HUES48 (cell line): Measurements from ENCODE around the gene SELENOO.

Experiments used
- H3K27ac ChIP-seq: one replicate; pipeline ENCODE4 v1.7.0; 2013; ENCODE audit warnings: low read depth, low read length, inconsistent platforms
- H3K27me3 ChIP-seq: 2 replicates; pipeline ENCODE4 v1.6.1; 2013; ENCODE audit warnings: mild to moderate bottlenecking, low read length; ENCODE audit not compliant: control insufficient read depth, insufficient read depth
- H3K36me3 ChIP-seq: 2 replicates; pipeline ENCODE4 v1.6.1; 2013; ENCODE audit warnings: low read length; ENCODE audit not compliant: control insufficient read depth, insufficient read depth
- H3K4me1 ChIP-seq: 2 replicates; pipeline ENCODE4 v1.6.1; 2013; ENCODE audit warnings: mild to moderate bottlenecking, low read length; ENCODE audit not compliant: control insufficient read depth, insufficient read depth
- H3K4me3 ChIP-seq: 2 replicates; pipeline ENCODE4 v1.5.1; 2013; ENCODE audit warnings: mild to moderate bottlenecking, low read depth, low read length
- H3K9ac ChIP-seq: 2 replicates; pipeline ENCODE4 v1.6.1; 2013; ENCODE audit warnings: mild to moderate bottlenecking, low read depth, low read length, moderate library complexity
- H3K9me3 ChIP-seq: 2 replicates; pipeline ENCODE4 v1.6.1; 2013; ENCODE audit warnings: low read length; ENCODE audit not compliant: control insufficient read depth, insufficient read depth

SELENOO gene

DNA sequence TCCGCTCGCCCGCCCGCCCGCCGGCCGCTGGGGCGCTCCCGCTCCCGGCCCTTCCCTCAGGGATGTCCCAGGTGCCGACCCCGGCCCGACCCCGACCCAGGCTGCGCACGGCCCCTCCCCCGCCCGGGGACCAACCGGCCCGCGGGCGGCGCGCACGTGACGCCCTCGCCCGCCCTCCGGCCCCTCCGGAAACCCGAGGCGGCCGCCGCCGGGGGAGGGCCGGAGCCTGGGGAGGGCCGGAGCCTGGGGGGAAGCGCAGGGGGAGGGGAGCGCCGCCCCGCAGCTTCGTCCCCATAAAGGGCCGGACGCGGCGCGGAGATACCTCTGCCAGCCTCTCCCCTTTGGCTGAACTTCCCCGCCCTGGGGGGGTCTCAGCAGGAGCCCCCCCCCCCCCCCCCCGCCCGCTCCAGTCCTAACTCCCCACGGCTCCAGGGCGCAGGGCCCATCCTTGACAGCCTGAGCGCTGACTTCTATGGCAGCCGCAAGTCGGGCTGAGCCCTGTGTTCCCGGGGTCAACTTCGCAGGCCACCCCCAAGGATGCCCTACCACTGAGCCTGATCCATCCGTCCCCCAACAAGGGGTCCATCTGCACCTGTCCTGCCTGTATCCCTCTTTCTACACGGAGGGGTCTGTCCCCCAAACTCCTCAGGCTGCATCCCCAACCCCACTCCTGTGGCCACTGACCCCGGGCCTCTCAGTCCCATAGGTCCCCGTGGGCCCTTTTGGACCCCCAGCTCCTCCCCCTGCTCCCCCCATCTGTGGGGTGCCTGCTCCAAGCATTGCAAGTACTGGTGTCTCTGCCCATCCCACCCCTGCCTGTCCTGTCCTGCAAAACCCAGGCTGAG, 61.0 kb downstream of the SELENOO start, which contains the start of gene MAPK12:
TSS of gene MAPK12 (minus strand) at position 69 of the 845 bp plus-strand sequence. CDS start 174 bp downstream, outside the sequence.
- Histone ChIP-seq H3K9me3 (no peaks in the 10 kb centered on the region), H3K27me3 (peaks cover 39% of the 10 kb centered on the region), H3K27ac (no peak within 1 kb of the TSS), H3K36me3 (0 out of 2 replicates have a peak, but pooled peaks cover 3% of the 10 kb centered on the region), H3K9ac (no peak within 1 kb of the TSS), H3K4me1 (peaks cover 13% of the 10 kb centered on the region), H3K4me3 (peak within 1 kb of the TSS; percentile 64)

GRCh38 chr22:50262460-50262911, 61.7 kb downstream of the SELENOO start:
- H3K9me3 ChIP-seq: no peaks in the 10 kb centered on the region
- no peak overlapping the region for H3K4me3 ChIP-seq
- H3K27me3 ChIP-seq: peaks cover 44% of the 10 kb centered on the region
- no peaks in the 10 kb centered on the region for H3K36me3 ChIP-seq
- H3K9ac ChIP-seq: no peak overlapping the region
- H3K27ac ChIP-seq: no peak overlapping the region
- H3K4me1 ChIP-seq: peaks cover 13% of the 10 kb centered on the region

GRCh38 chr22:50262973-50263617, 62.3 kb downstream of the SELENOO start:
- no peak overlapping the region for H3K4me3 ChIP-seq
- H3K27me3 ChIP-seq: peaks cover 49% of the 10 kb centered on the region
- H3K36me3 ChIP-seq: no peaks in the 10 kb centered on the region
- H3K4me1 ChIP-seq: peaks cover 13% of the 10 kb centered on the region
- H3K9ac ChIP-seq: no peak overlapping the region
- no peaks in the 10 kb centered on the region for H3K9me3 ChIP-seq
- H3K27ac ChIP-seq: no peak overlapping the region

GRCh38 chr22:50264104-50264745, 63.4 kb downstream of the SELENOO start:
- H3K27ac ChIP-seq: no peak overlapping the region
- no peak overlapping the region for H3K9ac ChIP-seq

GRCh38 chr22:50264946-50265669, 64.3 kb downstream of the SELENOO start:
- H3K27ac ChIP-seq: no peak overlapping the region
- H3K9ac ChIP-seq: no peak overlapping the region
- H3K4me1 ChIP-seq: peaks cover 13% of the 10 kb centered on the region
- H3K27me3 ChIP-seq: peaks cover 67% of the 10 kb centered on the region
- no peak overlapping the region for H3K4me3 ChIP-seq
- H3K36me3 ChIP-seq: no peaks in the 10 kb centered on the region
- H3K9me3 ChIP-seq: no peaks in the 10 kb centered on the region

More at GRCh38 chr22:50264104-50264745, 63.4 kb downstream of the SELENOO start:
- peaks cover 13% of the 10 kb centered on the region for H3K4me1 ChIP-seq
- no peaks in the 10 kb centered on the region for H3K36me3 ChIP-seq
- no peak overlapping the region for H3K4me3 ChIP-seq
- no peaks in the 10 kb centered on the region for H3K9me3 ChIP-seq
- H3K27me3 ChIP-seq: peaks cover 60% of the 10 kb centered on the region

- Histone ChIP-seq H3K27ac (no peak overlapping the region), H3K27me3 (peaks cover 70% of the 10 kb centered on the region), H3K36me3 (no peaks in the 10 kb centered on the region), H3K9ac (no peak overlapping the region), H3K9me3 (no peaks in the 10 kb centered on the region), H3K4me3 (no peak overlapping the region), H3K4me1 (peaks cover 12% of the 10 kb centered on the region)
Observed at GRCh38 chr22:50266994-50267393, 66.2 kb downstream of the SELENOO start.
